ENCODE measurements around the gene FKRP. TPM values are rescaled to one million over a fixed set of nuclear protein-coding genes. Genes with fewer than 3 reads are reported as not detected.

The FKRP gene
- total RNA-seq, 1 donor from 2014 or later = 13.2 TPM

DNA sequence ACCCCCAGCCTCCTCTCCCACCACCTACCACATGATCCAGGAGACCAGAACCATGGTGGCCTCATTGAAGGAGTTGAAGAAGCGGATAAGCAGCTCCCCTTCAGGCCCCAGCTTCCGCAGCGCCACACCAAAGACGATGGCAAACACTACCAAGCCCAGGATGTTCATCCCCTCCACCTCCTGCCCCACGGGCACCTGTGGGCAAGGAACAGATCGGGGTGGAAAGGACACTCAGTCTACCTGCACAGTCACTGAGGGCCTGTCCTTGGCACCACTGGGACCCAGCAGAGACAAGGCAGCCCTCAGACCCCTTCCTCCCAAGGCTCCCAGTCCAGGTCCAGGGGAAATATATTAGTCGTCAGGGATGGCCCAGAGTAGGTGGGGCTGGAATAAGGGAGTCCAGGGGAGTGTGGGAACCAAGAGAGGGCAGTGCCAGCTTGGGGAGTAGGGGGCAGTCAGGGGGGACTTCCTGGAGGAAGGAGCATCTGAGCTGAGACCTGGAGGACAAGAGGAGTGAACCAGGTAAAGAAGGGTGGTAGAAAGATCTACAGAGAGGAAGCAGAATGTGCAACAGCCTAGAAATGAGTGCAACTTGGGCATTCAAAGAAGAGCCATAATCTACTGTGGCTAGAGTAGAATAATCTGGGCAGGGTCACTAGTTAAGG, 36.6 kb downstream of the FKRP start:
- intact Hi-C loops (cut with DNase I) = no loop called here
- Histone ChIP-seq H3K9me3 (no peaks in the 10 kb centered on the region), H3K4me3 (no peak overlapping the region), H3K27me3 (ENCODE audit: low read depth) (no peaks in the 10 kb centered on the region), H3K4me1 (peaks cover 36% of the 10 kb centered on the region), H3K27ac (no peak overlapping the region), H3K36me3 (peaks cover 62% of the 10 kb centered on the region)
- TF ChIP-seq, protein P1, sequence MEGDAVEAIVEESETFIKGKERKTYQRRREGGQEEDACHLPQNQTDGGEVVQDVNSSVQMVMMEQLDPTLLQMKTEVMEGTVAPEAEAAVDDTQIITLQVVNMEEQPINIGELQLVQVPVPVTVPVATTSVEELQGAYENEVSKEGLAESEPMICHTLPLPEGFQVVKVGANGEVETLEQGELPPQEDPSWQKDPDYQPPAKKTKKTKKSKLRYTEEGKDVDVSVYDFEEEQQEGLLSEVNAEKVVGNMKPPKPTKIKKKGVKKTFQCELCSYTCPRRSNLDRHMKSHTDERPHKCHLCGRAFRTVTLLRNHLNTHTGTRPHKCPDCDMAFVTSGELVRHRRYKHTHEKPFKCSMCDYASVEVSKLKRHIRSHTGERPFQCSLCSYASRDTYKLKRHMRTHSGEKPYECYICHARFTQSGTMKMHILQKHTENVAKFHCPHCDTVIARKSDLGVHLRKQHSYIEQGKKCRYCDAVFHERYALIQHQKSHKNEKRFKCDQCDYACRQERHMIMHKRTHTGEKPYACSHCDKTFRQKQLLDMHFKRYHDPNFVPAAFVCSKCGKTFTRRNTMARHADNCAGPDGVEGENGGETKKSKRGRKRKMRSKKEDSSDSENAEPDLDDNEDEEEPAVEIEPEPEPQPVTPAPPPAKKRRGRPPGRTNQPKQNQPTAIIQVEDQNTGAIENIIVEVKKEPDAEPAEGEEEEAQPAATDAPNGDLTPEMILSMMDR (IDR thresholded peaks at IDR 0.05) = no peak
- ATAC-seq (no peak), DNase-seq (no peak)

DNA sequence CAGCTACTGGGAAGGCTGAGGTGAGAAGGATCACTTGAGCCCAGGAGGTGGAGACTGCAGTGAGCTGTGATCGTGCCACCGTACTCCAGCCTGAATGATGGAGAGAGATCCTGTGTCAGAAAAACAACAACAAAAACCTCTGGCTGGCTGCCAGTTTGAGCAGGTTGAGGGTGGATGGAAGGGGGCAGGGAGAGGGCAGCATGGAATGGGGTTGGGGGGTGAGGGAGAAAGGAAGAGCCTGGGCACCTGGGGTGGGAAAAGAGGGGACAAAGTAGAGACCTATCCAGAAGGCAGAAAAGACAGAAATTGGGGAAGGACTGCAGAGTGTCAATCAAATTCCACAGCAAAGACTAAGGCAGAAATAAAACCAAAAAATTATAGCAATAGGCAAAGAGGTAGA, 37.8 kb downstream of the FKRP start:
- H3K27me3 ChIP-seq (ENCODE audit: low read depth) = no peaks in the 10 kb centered on the region
- no peaks in the 10 kb centered on the region for H3K9me3 ChIP-seq
- H3K4me3 ChIP-seq = peak overlapping the region; percentile 86
- H3K4me1 ChIP-seq = peaks cover 37% of the 10 kb centered on the region
- ATAC-seq = no peak
- H3K27ac ChIP-seq = peak overlapping the region; percentile 90
- DNase-seq = no peak
- intact Hi-C loops (cut with DNase I) = no loop called here
- TF ChIP-seq, protein P1 (IDR thresholded peaks at IDR 0.05) = no peak
- peaks cover 52% of the 10 kb centered on the region for H3K36me3 ChIP-seq

DNA sequence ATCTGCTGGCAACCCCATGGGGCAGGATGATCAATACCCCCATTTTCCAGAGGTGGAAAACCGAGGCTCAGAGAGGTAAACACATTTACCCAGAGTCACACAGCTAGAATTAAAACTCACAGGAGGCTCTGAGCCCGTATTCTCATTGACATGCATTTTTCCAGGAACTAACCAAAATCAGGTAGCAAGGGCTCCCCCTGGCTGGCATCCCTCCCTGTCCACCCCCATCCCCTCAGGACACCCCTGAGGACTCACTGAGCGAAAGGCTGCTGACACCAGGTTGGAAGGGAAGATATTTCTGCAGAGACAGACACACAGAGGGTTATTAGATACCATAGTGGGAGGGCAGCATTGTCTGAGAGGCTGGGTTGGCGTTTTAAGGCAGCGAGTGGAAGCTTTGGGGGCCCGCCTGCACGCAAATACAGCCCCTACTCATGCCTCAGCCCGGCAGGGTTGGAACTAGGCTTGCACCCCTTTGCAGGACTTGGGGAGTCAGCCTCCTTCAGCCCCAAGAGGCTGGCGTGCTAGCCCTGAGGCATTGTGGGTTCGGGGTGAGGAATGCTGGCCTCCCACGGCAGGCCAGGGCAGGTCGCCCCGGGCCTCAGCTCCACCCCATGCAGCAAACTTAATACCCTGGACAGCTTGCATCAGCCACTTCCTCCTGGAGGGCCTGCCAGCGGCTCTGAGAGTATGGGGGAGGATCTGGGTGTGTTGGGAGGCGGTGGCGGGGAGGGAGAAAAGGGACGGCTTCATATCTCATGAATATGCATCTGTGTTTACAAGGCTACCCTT, 38.6 kb downstream of the FKRP start:
- H3K27me3 ChIP-seq (ENCODE audit: low read depth) = no peaks in the 10 kb centered on the region
- ATAC-seq (peak; percentile 61 to 77), DNase-seq (peak; percentile 88)
- H3K9me3 ChIP-seq = no peaks in the 10 kb centered on the region
- peaks cover 44% of the 10 kb centered on the region for H3K36me3 ChIP-seq
- intact Hi-C loops (cut with DNase I) = no loop called here
- H3K4me1 ChIP-seq = peaks cover 38% of the 10 kb centered on the region
- peak overlapping the region; percentile 86 for H3K4me3 ChIP-seq
- H3K27ac ChIP-seq = peak overlapping the region; percentile 90
- TF ChIP-seq, protein P1 (IDR thresholded peaks at IDR 0.05) = peak; percentile 14

DNA sequence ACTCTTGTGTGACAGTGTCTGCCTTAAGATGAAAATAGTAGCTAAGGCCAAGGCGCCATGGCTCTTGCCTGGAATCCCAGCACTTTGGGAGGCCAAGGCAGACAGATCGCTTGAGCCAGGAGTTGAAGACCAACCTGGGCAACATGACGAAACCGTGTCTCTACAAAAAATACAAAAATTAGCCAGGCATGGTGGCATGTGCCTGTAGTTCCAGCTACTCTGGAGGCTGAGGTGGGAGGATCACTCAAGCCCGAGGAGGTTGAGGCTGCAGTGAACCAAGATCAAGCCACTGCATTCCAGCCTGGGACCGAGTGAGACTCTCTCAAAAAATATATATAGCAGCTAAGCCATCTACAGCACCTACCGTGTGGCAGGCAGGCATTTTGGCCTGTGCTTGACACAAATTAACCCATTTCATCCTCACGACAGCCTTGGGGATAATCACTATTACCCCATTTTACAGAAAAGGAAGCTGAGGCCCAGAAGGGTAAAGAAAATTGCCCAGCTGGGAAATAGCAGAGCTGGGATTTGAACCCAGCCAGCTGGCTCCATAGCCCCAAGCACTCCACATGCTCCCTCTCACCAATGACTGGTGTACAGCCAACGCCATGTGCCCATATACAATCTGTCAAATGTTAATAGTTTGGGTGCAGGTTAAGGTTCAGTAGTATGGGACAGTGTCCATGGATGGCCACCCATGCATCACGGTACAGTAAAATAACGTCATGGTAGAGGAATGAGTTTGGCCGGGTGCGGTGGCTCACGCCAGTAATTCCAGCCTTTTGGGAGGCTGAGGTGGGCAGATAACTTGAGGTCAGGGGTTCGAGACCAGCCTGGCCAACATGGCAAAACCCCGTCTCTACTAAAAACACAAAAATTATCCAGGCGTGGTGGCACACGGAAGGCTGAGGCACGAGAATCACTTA, 39.5 kb downstream of the FKRP start:
- DNase-seq (no peak), ATAC-seq (no peak)
- Histone ChIP-seq H3K27me3 (ENCODE audit: low read depth) (no peaks in the 10 kb centered on the region), H3K4me3 (peak overlapping the region; percentile 86), H3K27ac (peak overlapping the region; percentile 90), H3K36me3 (peaks cover 35% of the 10 kb centered on the region), H3K4me1 (peaks cover 38% of the 10 kb centered on the region), H3K9me3 (no peaks in the 10 kb centered on the region)
- TF ChIP-seq, protein P1 (IDR thresholded peaks at IDR 0.05) = no peak
- intact Hi-C loops (cut with DNase I) = no loop called here

GRCh38 chr19:46785980-46786235, 40.1 kb downstream of the FKRP start:
- TF ChIP-seq, protein P1 (IDR thresholded peaks at IDR 0.05) = no peak
- Histone ChIP-seq H3K4me1 (peaks cover 38% of the 10 kb centered on the region), H3K27me3 (ENCODE audit: low read depth) (no peaks in the 10 kb centered on the region), H3K36me3 (peaks cover 30% of the 10 kb centered on the region), H3K9me3 (no peaks in the 10 kb centered on the region), H3K27ac (peak overlapping the region; percentile 90), H3K4me3 (peak overlapping the region; percentile 86)
- DNase-seq = no peak
- no peak for ATAC-seq
- intact Hi-C loops (cut with DNase I) = no loop called here

Measured in lower lobe of right lung (tissue), 2 donors.